HFFc6 (cell line): Measurements from ENCODE around the gene OPRM1. TPM values are rescaled to one million over a fixed set of nuclear protein-coding genes. Genes with fewer than 3 reads are reported as not detected.

Experiments used
- DNase-seq: peaks from one replicate; pipeline ENCODE4 v3.0.0-alpha.2; 2018
- H3K27ac Mint-ChIP-seq: 2 replicates; pipeline ENCODE4 v1.8.0; 2020; ENCODE audit warnings: mild to moderate bottlenecking, mixed read lengths
- H3K27me3 Mint-ChIP-seq: 2 replicates; pipeline ENCODE4 v1.8.0; 2021; ENCODE audit warnings: mild to moderate bottlenecking, moderate library complexity, mixed read lengths; ENCODE audit not compliant: insufficient read depth
- H3K36me3 Mint-ChIP-seq: 2 replicates; pipeline ENCODE4 v1.8.0; 2021; ENCODE audit warnings: low read depth, mixed read lengths
- H3K4me1 Mint-ChIP-seq: 2 replicates; pipeline ENCODE4 v1.8.0; 2020; ENCODE audit warnings: low read depth, mixed read lengths
- H3K4me3 Mint-ChIP-seq: 2 replicates; pipeline ENCODE4 v1.8.0; 2020; ENCODE audit warnings: mild to moderate bottlenecking, moderate library complexity, mixed read lengths
- H3K9me3 Mint-ChIP-seq: 2 replicates; pipeline ENCODE4 v1.8.0; 2020; ENCODE audit warnings: mild to moderate bottlenecking, mixed read lengths
- total RNA-seq, 6 experiments: library from RNA; stranded (reverse); fragmentation: NEBNext Ultra II Directional; extraction: Animal tissue kit (Norgen Biotek cat#: 25700); gene quantifications; 2 replicates in 1 of 6; 3 replicates in 5 of 6; pipeline ENCODE4 v1.2.3, GENCODE V29; 2021
- TF ChIP-seq, protein P1 (sequence below): fragments of 200-600 bp; sonication (generic); IDR thresholded peaks from 2 replicates; pipeline ENCODE4 v1.5.0; 2021; ENCODE audit warnings: antibody characterized with exemption, mild to moderate bottlenecking

The OPRM1 gene
- total RNA-seq, 6 experiments from 2014 or later: not detected

GRCh38 chr6:154289818-154290508 lies 250.9 kb downstream of the OPRM1 start:
- DNase-seq: no peak
- H3K36me3 Mint-ChIP-seq: no peaks in the 10 kb centered on the region
- no peaks in the 10 kb centered on the region for H3K27me3 Mint-ChIP-seq
- H3K4me1 Mint-ChIP-seq: peaks cover 51% of the 10 kb centered on the region
- TF ChIP-seq, protein P1, sequence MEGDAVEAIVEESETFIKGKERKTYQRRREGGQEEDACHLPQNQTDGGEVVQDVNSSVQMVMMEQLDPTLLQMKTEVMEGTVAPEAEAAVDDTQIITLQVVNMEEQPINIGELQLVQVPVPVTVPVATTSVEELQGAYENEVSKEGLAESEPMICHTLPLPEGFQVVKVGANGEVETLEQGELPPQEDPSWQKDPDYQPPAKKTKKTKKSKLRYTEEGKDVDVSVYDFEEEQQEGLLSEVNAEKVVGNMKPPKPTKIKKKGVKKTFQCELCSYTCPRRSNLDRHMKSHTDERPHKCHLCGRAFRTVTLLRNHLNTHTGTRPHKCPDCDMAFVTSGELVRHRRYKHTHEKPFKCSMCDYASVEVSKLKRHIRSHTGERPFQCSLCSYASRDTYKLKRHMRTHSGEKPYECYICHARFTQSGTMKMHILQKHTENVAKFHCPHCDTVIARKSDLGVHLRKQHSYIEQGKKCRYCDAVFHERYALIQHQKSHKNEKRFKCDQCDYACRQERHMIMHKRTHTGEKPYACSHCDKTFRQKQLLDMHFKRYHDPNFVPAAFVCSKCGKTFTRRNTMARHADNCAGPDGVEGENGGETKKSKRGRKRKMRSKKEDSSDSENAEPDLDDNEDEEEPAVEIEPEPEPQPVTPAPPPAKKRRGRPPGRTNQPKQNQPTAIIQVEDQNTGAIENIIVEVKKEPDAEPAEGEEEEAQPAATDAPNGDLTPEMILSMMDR: no peak
- H3K27ac Mint-ChIP-seq: no peak overlapping the region
- no peak overlapping the region for H3K4me3 Mint-ChIP-seq
- H3K9me3 Mint-ChIP-seq: no peaks in the 10 kb centered on the region

GRCh38 chr6:154292066-154292465 lies 253.0 kb downstream of the OPRM1 start:
- peaks cover 2% of the 10 kb centered on the region for H3K27me3 Mint-ChIP-seq
- no peak for DNase-seq
- H3K9me3 Mint-ChIP-seq: no peaks in the 10 kb centered on the region
- TF ChIP-seq, protein P1: no peak
- peaks cover 44% of the 10 kb centered on the region for H3K4me1 Mint-ChIP-seq
- no peaks in the 10 kb centered on the region for H3K36me3 Mint-ChIP-seq
- peak overlapping the region; percentile 85; the same call in 1 of the 2 replicates for H3K27ac Mint-ChIP-seq
- H3K4me3 Mint-ChIP-seq: peak overlapping the region; percentile 79; the same call in 1 of the 2 replicates

- peaks cover 44% of the 10 kb centered on the region for H3K4me1 Mint-ChIP-seq
Observed at GRCh38 chr6:154292855-154293519, 253.9 kb downstream of the OPRM1 start.

DNA sequence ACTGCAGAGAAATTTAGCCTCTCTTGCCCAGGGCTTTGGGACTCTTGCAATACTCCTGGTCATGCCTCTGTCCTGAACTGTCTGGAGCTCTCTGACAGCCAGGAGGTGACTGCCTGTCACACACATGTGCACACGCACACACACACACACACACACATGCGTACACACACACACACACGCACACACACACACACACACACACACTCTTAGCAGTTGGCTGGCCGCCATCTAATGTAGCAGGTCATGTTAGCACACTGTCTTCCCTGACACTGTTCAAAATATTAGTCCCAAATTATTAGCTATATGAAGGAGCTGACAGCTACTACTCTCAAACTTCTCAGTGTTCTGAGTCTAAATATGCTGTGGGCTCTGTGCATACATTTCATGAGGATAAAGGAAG lies 256.7 kb downstream of the OPRM1 start:
- TF ChIP-seq, protein P1: no peak
- H3K4me3 Mint-ChIP-seq: no peak overlapping the region

More at GRCh38 chr6:154292855-154293519, 253.9 kb downstream of the OPRM1 start:
- peak overlapping the region; percentile 79 for H3K4me3 Mint-ChIP-seq
- H3K9me3 Mint-ChIP-seq: no peaks in the 10 kb centered on the region
- peak; percentile 70 for DNase-seq
- TF ChIP-seq, protein P1: no peak
- H3K27me3 Mint-ChIP-seq: peaks cover 2% of the 10 kb centered on the region
- no peaks in the 10 kb centered on the region for H3K36me3 Mint-ChIP-seq
- peak overlapping the region; percentile 85 for H3K27ac Mint-ChIP-seq

More for the DNA sequence above, 256.7 kb downstream of the OPRM1 start:
- Mint-ChIP-seq H3K27me3 (peaks cover 2% of the 10 kb centered on the region), H3K4me1 (peaks cover 42% of the 10 kb centered on the region), H3K36me3 (no peaks in the 10 kb centered on the region), H3K27ac (no peak overlapping the region; the same call in 1 of the 2 replicates), H3K9me3 (no peaks in the 10 kb centered on the region)
- no peak for DNase-seq
